NCI-H146 treated with DMSO at 0.1 percent for 48 hours (cell line): Measurements from ENCODE around the gene PTGIS.

Experiments used
- DNase-seq: peaks from one replicate; lab custom pipeline; 2025; ENCODE audit not compliant: unreplicated experiment; lab: John Stamatoyannopoulos, UW

Gene PTGIS

GRCh38 chr20:49532285-49532946 lies 35.5 kb downstream of the PTGIS start:
- no peak for DNase-seq

GRCh38 chr20:49529470-49529869 lies 38.5 kb downstream of the PTGIS start:
- no peak for DNase-seq

GRCh38 chr20:49526568-49526967 lies 41.4 kb downstream of the PTGIS start:
- no peak for DNase-seq

GRCh38 chr20:49526056-49526455 lies 41.9 kb downstream of the PTGIS start:
- DNase-seq: no peak

- DNase-seq: no peak
These were observed 44.1 kb downstream of the PTGIS start for GRCh38 chr20:49523767-49524360.

GRCh38 chr20:49521356-49521755 lies 46.6 kb downstream of the PTGIS start:
- DNase-seq: no peak

GRCh38 chr20:49519777-49520359 lies 48.1 kb downstream of the PTGIS start:
- no peak for DNase-seq

GRCh38 chr20:49519212-49519712 lies 48.7 kb downstream of the PTGIS start:
- no peak for DNase-seq

- no peak for DNase-seq
These were observed 49.4 kb downstream of the PTGIS start for GRCh38 chr20:49518576-49518975.

GRCh38 chr20:49517805-49518100 lies 50.2 kb downstream of the PTGIS start:
- no peak for DNase-seq

- no peak for DNase-seq
These were observed 50.8 kb downstream of the PTGIS start for GRCh38 chr20:49516916-49517804.

- peak; percentile 32 for DNase-seq
These were observed 52.4 kb downstream of the PTGIS start for GRCh38 chr20:49515586-49515985.

GRCh38 chr20:49513517-49513916 lies 54.4 kb downstream of the PTGIS start:
- no peak for DNase-seq

GRCh38 chr20:49513009-49513408 lies 54.9 kb downstream of the PTGIS start:
- no peak for DNase-seq

GRCh38 chr20:49511788-49512525 lies 56.0 kb downstream of the PTGIS start:
- DNase-seq: no peak

- no peak for DNase-seq
These were observed 57.3 kb downstream of the PTGIS start for GRCh38 chr20:49510562-49511122.

- peak; percentile 45 for DNase-seq
These were observed 59.3 kb downstream of the PTGIS start for GRCh38 chr20:49508435-49509199.

- DNase-seq: no peak
These were observed 60.0 kb downstream of the PTGIS start for GRCh38 chr20:49507741-49508434.

- DNase-seq: no peak
These were observed 62.4 kb downstream of the PTGIS start for GRCh38 chr20:49505518-49505917.
